H54 (cell line): ENCODE measurements around the gene BDH1.

ENCODE experiments used
- DNase-seq: peaks from one replicate; pipeline ENCODE4 v3.0.0; 2011; ENCODE audit warnings: low spot score, mixed read lengths; ENCODE audit not compliant: insufficient read length
- FAIRE-seq: peaks from 3 replicates; lab custom pipeline; 2011; peaks lifted over from hg19 to GRCh38; lab: Jason Lieb, UNC
- POLR2A ChIP-seq: IDR thresholded peaks from 2 replicates; pipeline ENCODE4 v1.6.1; 2011; ENCODE audit warnings: low read depth, mild to moderate bottlenecking, low read length

Gene BDH1

DNA sequence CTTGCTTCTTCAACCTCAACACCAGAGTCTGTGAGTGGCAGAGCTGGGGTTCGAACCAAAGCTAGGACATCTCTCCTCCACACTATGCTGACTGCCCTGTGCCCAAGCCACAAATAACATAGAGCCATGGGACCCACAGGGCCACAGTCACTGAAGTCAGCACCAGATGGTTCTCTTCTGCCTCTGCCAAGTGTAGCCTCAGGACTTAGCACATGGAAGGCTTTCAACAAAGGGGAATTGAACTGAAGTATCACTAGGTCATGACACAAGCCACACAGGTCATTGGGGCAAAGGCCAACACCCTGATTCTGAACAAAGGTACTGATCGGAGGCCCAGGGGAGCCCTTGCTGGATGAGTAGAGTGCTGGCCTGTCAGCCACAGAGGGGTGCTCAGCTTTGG is 83.6 kb downstream of the BDH1 start:
- FAIRE-seq (no peak), DNase-seq (no peak)
- TF ChIP-seq POLR2A: no peak

DNA sequence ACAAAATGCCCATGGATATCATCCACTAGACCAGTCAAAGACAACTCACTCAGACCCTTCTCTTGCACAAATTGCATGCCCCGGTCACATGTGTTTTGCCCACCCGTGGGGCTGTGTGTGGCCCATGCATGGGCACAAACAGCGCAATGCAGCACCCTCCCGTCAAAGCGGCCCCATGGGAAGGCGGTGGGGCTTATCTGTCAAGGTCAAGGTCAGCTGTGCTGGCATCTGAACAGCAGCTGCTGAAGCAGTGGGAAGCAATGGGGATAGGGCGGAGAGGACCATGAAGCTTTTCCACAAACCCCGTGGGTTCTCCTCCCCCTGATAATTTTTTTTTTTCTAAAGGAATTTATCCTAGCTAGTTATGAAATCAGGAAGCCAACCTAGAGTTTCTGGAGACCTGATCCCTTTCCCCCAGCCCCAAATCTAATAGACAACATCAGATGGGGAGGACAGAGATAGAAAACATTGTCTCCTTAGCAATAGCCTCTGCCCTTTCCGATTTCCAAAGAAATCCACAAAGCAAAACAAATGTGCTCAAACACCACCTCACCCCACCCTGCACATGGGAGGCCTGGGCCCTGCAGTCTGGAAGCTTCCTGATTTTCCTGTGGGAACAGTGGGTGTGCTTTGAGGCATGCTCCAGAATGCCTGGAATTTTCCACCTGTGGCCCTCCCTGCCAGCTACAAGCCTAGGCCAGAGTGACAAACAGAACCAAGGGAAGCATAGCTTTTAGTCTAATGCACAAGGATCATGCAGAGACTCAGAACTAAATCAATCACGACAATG is 84.4 kb downstream of the BDH1 start:
- TF ChIP-seq POLR2A: no peak
- FAIRE-seq (no peak), DNase-seq (no peak)

DNA sequence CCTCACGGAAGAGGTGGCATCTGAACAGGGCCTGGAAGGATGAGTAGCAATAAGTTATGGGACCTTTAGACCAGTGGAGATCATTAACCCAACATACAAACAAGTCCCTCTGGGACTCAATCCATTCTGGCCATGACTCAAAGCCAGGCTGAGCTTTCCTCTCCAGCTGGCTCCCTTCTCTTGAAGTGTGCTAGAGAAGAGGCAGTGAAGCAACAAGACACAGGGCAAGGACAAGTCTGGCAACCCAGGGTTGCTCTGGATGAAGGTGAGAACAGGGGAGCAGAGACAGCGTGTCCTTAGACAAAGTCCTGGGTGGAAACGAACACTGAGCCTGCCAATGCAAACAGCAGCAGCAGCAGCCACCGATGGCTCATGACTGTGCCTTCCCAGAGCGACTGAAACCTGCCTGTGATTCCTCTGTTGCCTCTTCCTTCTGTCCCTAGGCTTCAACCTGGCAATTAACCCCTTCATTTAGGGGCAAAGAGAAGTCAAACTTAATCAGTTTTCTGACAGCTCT is 86.8 kb downstream of the BDH1 start:
- no peak for DNase-seq
- no peak for TF ChIP-seq POLR2A
- FAIRE-seq: no peak

DNA sequence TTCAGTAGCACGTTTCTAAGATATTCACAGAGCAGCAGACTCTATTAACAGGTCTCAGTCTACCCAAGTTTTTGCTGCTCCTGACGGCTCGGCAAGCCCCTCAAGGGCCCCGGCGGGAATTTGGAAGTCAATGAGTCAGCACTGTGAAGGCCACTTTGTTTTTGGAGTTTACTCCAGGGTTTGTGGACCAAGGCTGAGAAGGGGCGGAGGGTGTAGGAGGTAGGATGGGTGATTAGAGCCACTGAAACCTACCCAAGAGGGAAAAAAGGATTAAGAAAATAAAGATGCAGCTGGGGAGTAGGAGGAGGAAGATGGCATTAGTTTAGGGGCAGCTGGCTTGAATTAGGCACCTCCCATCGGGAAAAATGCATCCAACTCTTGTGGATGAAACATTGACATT is 87.6 kb downstream of the BDH1 start:
- FAIRE-seq (no peak), DNase-seq (no peak)
- no peak for TF ChIP-seq POLR2A

DNA sequence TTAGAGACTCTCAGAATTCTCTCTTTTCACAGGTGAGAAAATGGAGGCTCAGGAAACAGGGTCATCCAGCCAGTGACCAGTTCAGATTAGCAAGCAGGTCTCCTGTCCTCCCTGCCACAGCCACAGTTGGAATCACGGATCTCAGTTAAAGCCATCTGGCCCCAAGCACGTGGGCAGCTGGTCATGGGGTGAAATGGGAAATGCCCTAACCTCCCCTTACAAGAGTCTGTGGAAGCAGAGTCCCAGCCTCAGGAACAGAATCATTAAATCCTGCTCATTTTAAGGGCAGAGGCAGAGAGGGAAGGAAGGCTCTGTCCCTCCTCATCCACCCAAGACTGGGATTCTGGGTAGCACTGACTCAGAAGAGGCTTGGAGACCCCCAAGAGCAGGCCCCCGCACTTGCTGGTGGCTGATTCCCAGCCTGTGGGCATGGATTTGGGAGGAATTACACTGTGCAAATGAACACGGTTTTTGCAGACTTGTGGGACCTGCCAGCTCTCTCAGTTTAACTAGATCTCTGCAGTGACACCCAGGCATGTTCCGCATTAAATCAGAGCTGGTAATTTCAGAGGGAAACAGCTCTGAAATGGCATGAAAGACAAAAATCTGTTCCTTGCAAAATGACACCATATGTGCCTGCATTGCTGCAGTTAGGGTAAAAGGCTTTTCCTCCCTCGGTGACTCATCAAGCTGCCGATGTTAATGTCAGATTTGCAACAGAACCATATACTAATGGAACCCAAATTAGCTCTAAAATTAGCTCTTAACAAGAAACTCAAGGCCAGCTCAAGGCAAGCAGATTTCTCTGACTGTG is 89.0 kb downstream of the BDH1 start:
- FAIRE-seq (peak; percentile 90), DNase-seq (peak; percentile 65)
- TF ChIP-seq POLR2A: no peak

DNA sequence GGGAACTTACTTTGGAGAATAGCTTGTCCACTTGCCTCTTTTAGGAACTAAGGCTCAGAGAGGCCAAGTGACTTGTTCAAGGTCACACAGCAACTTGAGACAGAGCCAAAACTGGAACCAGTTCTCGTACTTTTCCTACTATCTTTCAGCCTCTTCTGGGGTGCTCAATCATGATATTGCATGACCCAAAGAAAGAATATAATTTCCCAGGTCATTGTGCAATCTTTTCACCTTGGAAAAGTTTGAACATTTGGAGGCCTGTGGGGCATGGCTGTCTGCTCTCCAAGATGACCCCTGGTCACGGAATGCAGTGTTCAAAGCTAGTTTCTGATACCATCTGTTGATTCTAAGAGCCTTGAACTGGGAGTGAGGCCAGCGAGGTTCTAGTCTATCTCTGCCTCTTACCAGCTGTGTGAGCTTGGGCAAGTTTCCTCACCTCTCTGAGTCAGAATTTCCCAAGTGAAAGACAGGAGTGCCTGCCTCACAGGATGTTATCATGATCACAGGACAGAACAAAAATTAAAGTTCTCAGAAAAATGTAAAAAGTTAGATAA is 89.7 kb downstream of the BDH1 start:
- DNase-seq: no peak
- peak; percentile 30 for FAIRE-seq

DNA sequence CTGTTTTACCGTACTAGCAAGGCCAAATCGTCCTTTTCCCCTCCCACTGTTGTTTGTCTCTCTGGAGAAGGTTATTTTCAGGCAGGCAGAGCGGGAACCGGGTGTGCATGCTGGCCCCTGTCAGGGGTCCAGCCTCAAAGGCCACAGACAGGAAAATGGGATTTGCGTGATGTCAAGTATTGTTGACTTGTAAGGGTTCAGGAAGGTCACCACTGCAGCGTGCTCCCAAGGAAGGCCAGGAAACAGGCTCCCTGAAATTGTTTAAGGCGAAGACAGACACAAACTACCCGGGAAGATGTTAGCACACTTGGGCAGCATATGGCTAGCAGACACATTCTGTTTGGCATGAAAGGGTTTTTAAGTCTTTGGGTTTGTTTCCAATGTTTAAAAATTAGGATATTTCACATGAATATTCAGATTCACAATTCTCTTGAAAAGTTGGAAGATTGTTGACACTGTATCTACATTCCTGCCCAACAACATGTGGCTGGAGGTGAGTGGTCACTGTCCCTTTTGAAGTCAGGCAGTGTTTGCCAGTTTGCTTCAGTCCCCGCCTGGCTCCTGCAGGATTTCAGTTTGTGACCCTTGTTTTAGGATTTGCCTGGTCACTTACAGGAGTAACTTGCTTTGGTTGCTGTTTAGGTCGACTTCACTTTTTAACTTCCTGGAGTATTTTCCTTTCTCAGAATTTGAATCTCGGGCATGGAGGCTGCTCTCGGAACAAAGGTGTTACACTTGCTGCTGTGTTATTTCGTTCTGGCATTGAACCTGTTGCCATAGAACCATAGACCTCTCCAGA is 90.4 kb downstream of the BDH1 start:
- no peak for TF ChIP-seq POLR2A
- no peak for FAIRE-seq
- DNase-seq: no peak

More for the DNA sequence above, 89.7 kb downstream of the BDH1 start:
- TF ChIP-seq POLR2A: no peak

DNA sequence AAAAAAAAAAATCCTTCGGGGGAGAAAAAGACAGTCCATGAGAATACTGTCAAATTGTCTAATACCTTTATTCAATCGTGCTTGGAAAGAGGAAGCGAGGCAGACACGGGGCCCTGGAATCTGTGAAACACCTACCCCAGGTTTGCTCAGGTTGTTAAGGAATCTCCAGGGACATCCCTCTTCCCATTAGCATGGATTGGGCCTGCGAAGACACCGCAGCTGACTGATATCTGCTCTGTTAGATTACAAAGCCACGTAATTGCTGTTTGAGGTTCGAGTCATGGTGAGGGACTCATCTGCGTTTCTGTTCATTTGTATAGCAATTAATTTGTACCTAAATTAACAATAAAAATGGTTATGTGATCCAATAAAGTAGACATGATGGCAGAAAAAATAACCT is 91.0 kb downstream of the BDH1 start:
- FAIRE-seq (no peak), DNase-seq (no peak)
- no peak for TF ChIP-seq POLR2A

DNA sequence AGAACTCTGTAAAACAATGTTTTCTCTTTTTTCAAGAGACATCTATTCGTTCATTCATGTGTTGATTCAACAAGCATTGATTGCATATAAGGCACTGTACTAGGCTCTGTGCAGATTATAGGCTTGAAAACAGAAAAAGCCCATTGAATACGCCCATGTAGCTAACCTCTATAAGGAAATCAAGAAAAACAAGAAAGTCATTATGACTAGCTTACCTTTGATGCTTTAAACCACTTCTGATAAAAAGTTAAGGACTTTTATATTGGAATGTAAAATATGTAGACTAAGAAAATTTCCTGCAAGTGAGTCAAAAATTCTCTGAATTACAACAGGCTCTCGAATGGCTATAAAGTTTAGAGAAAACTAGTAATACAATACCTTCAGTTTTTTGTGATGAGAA is 92.5 kb downstream of the BDH1 start:
- DNase-seq: no peak
- no peak for FAIRE-seq
- no peak for TF ChIP-seq POLR2A

DNA sequence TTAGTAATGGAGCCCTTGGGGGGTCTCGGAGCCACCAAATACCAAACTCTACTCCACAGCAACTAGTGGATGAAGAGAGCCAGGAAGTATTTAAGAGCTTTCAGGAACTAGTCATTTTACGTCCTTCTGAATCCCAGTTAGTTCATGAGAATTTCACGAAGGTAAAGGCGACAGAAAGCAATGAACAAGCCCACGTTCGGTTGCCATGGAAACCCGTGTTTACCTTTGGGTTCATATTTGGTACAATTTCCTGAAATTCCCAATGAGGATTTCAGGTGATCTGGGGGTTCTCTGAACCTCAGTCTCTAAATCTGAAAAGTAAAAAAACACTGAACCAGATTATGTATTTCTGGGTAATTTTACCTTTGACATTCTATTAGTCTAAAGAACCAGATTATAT is 93.0 kb downstream of the BDH1 start:
- DNase-seq (no peak), FAIRE-seq (no peak)
- TF ChIP-seq POLR2A: no peak

DNA sequence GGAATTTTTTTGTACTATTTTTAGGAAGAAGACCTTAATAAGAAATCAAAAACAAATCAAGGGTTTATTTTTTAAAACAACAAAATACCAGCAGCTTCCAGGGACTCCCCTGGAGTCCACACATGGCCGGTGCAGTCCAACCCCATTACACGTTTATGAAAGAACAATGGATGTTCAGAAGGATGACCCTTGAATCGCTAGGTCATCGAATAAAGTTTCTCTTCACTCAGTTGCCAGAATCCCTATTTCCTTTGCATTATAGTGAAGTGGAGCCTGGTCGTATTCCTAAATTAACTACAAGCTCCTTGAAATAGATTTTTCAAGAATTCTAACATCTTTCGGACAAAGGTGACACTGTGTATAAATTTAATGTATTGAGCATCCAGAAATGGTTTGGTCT is 95.1 kb downstream of the BDH1 start:
- DNase-seq (no peak), FAIRE-seq (no peak)
- TF ChIP-seq POLR2A: no peak

DNA sequence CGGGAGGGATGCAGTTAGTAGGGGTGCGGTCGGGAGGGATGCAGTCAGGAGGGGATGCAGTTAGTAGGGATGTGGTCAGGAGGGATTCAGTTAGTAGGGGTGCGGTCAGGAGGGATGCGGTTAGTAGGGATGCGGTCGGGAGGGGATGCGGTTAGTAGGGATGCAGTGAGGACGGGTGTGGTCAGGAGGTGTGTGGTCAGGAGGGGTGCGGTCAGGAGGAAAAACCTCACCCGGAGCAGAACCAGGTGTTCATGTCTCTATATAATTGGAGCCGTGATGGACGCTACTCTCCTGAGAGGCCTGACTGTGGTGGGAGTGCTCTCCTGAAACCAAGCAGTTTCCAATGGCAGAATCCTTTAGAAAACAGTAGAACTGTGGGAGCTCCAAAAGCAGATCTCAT is 95.8 kb downstream of the BDH1 start:
- no peak for TF ChIP-seq POLR2A
- DNase-seq: no peak
- FAIRE-seq: no peak
